SK-N-SH (cell line): ENCODE results near the gene PLCB1.

ENCODE experiments used
- ELF1 ChIP-seq: IDR thresholded peaks from 2 replicates; pipeline ENCODE4 v1.4.0; 2012
- EZH2phosphoT487 ChIP-seq: fragments of 200-600 bp; sonication (generic); IDR thresholded peaks from 2 replicates; pipeline ENCODE4 v1.6.1; 2017; ENCODE audit warnings: low read depth, mixed run types, mild to moderate bottlenecking, antibody characterized with exemption, moderate library complexity, borderline replicate concordance
- FOXJ3 ChIP-seq: sonication (generic); formaldehyde crosslinking; IDR thresholded peaks from 2 replicates; pipeline ENCODE4 v1.5.1; 2020; ENCODE audit warnings: mild to moderate bottlenecking, missing genetic modification reagents
- SMC3 ChIP-seq: IDR thresholded peaks from 2 replicates; pipeline ENCODE4 v1.6.1; 2012; ENCODE audit warnings: low read depth, low read length, improper control_type of control experiment
- TF ChIP-seq, protein P1 (sequence below): fragments of 200-600 bp; sonication (generic); IDR thresholded peaks from 2 replicates; pipeline ENCODE4 v1.6.1; 2017; ENCODE audit warnings: antibody characterized with exemption, mild to moderate bottlenecking, moderate library complexity
- TF ChIP-seq, protein P2 (sequence below): IDR thresholded peaks from 2 replicates; pipeline ENCODE4 v1.4.0; 2012; ENCODE audit warnings: low read depth, borderline replicate concordance

DNA sequence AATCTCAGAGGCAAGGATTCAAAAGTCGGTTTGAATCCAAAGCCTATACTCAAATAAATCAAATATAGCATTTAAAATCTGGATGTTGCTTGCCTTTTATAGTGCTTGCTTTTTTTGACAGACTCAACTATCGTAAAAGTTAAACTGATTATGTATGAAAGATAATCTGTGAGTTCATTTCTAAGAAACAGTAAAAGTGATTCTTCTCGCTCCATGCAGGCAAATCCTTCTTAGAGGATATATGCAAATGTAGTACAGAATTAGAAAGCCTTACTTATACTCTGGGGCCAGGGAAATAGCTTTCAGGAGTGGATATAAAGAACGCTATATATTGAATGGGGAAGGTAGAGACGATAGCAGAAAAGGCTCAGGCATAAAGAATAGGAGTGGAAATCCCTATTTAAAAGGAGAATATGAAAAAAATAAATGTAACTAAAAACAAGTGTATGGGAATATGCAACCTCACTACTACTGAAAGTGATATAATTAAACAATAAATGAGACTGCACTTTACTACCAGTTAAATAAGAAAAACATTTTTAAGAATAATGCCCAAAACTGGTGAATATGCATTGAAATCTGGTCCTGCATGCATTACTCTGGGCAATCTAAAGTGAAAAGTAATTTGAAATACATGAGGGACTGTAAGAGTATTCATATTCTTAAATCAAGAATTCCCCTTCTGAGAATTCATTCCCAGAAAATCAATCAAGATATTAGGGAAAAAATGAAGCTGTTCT is 575.1 kb downstream of the PLCB1 start:
- TF ChIP-seq, protein P1, sequence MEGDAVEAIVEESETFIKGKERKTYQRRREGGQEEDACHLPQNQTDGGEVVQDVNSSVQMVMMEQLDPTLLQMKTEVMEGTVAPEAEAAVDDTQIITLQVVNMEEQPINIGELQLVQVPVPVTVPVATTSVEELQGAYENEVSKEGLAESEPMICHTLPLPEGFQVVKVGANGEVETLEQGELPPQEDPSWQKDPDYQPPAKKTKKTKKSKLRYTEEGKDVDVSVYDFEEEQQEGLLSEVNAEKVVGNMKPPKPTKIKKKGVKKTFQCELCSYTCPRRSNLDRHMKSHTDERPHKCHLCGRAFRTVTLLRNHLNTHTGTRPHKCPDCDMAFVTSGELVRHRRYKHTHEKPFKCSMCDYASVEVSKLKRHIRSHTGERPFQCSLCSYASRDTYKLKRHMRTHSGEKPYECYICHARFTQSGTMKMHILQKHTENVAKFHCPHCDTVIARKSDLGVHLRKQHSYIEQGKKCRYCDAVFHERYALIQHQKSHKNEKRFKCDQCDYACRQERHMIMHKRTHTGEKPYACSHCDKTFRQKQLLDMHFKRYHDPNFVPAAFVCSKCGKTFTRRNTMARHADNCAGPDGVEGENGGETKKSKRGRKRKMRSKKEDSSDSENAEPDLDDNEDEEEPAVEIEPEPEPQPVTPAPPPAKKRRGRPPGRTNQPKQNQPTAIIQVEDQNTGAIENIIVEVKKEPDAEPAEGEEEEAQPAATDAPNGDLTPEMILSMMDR, result no peak
- no peak for TF ChIP-seq FOXJ3
- no peak for TF ChIP-seq ELF1
- TF ChIP-seq, protein P2, sequence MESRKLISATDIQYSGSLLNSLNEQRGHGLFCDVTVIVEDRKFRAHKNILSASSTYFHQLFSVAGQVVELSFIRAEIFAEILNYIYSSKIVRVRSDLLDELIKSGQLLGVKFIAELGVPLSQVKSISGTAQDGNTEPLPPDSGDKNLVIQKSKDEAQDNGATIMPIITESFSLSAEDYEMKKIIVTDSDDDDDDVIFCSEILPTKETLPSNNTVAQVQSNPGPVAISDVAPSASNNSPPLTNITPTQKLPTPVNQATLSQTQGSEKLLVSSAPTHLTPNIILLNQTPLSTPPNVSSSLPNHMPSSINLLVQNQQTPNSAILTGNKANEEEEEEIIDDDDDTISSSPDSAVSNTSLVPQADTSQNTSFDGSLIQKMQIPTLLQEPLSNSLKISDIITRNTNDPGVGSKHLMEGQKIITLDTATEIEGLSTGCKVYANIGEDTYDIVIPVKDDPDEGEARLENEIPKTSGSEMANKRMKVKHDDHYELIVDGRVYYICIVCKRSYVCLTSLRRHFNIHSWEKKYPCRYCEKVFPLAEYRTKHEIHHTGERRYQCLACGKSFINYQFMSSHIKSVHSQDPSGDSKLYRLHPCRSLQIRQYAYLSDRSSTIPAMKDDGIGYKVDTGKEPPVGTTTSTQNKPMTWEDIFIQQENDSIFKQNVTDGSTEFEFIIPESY, result no peak
- TF ChIP-seq SMC3, result no peak
- no peak for TF ChIP-seq EZH2phosphoT487
